GF-D8 (cell line): Measurements from ENCODE around the gene PTPN7.
"Not testable (repeated sequence)": the region's sequence is repeated elsewhere in the genome, so short reads cannot be mapped to it uniquely, and the experiment has no call there.

ENCODE experiments used
- DNase-seq: peaks from one replicate; lab custom pipeline; 2025; lab: John Stamatoyannopoulos, UW

Gene PTPN7

DNA sequence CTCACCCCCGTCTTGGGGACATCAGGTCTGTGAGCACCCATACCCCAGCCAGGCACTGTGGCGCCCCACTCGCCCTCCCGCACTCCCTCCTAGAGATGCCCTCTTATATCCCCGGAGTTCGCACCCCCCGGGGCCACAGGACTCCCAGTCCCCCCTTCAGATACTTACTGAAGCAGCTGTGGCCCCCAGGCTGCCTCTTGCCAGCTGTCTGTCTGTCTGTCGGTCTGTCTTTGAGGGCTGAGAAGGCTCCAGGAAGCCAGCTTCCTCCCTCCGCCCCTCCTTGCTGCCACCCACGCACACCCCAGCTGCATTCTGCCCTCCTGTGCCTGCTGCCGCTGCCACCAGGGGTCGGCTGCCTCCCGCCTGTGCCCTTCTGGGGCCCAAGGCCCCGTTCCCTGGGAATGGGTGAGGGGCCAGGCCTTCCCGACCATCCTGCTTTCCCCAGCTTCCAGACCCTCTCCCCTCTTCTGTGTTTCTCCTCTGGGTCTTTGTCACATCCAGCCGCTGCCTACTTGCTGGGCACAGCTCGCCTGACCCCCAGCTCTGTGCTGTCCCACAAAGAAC, at the start of gene PTPN7:
Gene PTPN7 (minus strand): TSS at position 226 of the 564 bp plus-strand sequence. CDS start 1,200 bp downstream, outside the sequence.
- peak; percentile 80 for DNase-seq

DNA sequence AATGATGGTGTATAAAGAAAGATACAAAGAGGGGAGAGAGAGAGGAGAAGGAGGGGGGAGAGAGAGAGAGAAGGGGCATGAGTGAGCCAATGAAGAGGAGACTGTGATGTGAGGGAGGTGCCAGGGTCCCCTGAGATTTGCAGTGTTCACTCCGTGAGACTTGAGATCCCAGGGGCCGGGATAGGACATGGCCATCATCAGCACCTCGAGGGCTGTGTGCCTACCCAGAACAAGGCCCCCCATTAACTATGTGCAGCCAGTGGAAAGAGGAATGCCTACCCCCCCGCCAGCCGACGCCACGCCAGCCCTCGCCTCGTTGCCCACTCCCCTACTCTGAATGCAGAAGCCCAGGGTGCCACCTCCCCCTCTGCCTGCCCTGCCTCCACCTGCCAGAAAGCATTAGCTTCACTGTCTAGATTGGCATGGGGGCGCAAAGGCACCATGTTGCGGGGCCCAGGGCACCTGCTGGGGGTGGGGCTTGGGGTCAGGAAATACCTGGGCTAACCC, 48.0 kb upstream of the PTPN7 start:
- no peak for DNase-seq

DNA sequence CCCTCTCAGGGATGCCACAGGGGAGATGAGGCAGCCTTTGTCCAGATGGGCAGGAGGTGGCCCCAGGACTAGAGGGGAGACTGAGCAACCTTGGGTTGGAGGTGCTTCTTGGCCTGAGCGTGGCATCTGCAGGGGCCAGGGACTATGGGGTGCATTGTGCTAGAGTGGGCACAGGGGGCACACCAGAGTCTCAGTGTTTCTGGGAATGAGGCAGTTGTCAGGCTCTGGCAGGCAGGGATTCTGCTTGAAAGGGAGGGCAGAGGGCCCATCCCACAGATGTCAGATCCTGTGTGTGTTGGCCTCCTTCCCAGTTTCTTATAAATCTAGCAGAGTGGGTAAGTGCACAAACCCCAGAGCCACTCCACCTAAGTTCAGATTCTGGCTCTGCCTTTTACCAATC, 46.9 kb upstream of the PTPN7 start:
- DNase-seq = no peak

DNA sequence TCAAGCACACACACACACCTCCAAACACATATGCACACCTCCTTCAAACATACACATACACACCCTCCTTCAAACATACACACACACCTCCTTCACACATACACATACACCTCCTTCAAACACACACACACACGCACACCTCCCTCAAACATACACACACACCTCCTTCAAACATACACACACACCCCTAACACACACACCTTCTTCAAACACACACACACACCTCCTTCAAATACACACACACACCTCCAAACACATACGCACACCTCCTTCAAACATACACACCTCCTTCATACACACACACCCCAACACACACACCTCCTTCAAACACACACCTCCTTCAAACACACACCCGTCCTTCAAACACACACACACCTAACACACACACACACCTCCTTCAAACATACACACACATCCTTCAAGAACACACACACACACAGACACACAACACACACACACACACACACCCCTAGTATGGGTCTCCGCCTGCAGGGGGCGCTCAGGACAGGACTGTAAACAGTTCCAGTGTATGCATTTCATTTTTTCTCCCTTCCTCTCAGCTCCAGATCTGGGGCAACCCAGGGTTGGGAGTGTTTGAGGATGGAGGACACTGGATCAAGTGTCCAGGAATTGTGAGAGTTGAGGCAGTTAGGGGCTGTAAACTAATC, 45.3 kb upstream of the PTPN7 start:
- no peak for DNase-seq

DNA sequence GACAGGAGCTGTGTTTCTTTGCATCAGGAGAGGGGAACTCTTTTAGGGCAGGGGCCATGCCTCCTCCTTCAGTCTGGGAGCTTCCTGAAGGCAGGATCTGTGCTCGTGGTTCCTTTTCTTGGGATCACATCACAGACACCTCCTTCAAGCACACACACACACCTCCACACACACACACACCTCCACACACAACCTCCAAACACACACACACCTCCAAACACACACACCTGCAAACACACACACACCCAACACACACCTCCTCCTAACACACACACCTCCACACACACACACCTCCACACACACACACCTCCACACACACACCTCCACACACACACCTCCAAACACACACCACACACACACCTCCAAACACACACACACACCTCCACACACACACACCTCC, 43.7 kb upstream of the PTPN7 start:
- no peak for DNase-seq

DNA sequence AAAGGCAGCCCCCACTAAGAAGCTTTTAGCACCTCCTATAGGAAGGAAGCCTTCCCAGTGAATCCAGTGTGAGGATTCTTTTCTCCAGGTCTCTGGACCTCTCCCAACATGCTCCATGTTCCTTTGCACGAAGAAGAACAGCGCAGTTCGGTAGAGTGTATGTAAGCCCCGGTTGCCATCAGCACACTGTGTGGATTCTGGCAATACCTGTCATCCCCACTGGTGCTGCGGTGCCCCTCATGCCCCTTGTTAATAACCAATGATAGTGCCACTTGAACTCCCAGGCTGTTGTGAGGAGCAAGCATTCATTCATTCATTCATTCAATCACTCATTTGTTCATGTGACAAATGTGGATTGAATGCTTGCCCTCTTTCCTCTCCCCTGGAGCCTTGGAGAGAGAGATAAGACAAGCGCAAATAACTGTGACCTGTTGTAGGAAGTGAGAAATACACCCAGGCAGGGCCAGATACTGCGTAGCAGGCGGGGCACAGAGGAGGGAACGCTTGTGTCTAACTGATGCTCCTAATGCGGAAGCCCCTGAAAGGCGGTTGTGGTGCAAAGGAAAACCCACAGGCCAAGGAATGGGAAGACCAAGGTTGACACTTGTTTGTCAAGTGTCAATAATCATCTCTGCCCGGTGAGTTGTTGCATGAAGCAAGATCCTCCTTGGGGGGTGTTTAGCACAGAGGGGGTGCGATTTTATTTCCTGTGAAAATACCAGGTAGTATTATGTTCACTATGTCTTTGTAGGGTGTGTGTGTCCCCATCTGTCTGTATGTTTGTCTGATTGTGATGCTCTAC, 43.0 kb upstream of the PTPN7 start:
- no peak for DNase-seq

DNA sequence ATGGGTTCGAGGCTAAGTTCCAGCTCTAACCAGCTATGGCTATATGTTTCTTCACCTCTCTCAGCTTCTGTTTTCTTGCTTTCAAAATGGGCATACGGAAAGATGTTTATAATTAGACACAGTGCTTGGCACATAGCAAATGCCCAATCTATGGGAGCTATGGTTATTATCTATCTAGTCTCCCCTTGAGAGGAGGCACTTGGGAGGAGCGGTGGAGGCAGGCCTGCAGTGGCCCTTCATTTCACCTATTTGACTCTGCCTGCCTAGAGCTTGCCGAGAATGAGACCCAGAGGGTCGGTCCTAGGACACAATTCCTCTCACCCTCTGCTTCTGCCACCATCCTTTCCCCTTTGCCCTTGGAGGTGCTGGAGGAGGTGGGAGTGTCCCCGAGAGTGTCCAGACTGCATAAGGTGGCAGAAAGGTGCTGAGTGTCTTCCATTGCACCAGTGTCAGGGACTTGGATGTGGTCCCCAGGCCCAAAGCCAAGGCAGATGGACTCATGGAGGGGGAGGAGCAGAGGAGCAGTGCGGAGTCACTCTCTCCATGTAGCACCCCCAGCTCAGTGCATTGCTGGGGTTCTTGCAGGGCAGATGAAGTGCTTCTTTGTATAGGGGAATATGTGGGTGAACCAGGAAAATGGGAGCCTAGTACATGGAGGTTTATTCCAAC, 42.2 kb upstream of the PTPN7 start:
- DNase-seq = no peak

DNA sequence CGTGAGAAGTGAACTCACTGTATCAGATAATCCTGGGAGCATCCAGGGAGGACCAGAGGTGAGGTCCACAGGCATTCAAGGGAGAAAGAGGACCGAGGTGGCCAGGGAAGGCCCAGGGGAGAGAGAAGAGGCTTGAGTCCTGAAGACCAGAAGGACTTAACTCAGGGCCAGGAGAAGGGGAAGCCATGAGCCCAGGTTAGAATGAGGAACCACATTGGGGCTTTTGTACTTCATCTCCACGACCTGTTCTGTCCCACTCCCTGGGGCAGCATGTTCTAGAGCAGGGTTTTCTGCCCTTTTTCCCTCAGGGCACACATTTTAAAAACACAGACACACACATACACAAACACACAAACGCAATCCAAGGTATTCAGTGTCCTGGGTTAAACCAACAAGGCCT, 41.6 kb upstream of the PTPN7 start:
- DNase-seq = no peak

DNA sequence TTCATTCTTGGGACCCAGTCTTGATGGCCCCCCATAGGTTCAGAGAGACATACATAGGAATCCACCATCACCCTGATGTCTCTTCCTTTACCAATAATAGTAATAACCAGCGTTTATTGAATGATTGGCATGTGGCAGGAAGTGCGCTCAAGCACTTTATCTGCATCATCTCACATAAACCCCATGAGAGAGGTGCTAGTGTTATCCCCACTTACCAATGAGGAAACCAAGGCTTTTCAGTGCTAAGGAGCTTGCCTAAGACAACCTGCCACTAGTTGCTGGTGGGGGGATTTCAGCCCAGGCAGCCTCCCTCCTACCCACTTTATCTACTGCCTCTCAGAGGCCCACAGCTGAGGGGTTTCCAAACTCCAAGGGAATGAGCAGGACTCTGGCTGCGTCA, 40.9 kb upstream of the PTPN7 start:
- no peak for DNase-seq

DNA sequence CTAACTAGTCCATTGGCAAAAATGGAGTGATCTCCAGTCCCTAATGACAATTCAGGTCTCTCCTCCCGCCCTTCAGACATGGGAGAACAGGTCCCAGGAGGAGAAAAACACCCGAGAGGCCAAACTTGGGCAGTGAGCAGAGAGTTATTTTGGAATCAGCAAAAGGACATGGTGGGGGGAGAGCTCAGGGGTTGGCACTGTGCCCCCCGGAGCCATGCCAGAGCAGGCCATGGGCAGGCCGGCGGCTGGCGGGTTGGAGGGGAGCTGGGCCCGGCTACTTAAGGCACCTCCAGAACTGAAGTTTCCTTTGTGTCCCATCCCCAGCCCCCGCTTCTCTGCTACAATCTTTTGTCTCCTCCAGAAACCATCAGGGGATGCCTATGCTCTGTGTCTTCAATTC, 40.3 kb upstream of the PTPN7 start:
- DNase-seq = no peak

DNA sequence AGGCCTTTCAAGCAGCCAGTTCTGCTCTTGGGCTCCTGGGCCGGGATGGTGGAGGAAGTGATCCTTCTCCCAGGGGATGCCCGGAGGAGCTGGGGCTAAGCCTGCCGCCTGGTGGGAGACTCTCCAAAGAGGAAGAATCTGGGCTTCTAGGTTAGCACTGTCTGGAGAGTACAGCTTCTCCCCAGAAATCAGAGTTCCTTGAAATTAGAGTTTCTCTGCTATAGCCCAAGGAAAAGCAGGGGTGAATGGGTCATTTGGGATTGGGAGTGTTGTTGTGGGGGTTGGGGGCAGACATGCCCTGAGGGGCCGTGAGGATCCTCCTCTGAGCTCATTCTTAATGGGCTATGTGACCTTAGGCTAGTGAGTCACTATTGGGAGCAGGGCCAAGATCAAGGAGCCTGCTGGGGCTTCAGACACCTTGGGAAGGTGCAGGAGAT, 39.7 kb upstream of the PTPN7 start:
- no peak for DNase-seq

DNA sequence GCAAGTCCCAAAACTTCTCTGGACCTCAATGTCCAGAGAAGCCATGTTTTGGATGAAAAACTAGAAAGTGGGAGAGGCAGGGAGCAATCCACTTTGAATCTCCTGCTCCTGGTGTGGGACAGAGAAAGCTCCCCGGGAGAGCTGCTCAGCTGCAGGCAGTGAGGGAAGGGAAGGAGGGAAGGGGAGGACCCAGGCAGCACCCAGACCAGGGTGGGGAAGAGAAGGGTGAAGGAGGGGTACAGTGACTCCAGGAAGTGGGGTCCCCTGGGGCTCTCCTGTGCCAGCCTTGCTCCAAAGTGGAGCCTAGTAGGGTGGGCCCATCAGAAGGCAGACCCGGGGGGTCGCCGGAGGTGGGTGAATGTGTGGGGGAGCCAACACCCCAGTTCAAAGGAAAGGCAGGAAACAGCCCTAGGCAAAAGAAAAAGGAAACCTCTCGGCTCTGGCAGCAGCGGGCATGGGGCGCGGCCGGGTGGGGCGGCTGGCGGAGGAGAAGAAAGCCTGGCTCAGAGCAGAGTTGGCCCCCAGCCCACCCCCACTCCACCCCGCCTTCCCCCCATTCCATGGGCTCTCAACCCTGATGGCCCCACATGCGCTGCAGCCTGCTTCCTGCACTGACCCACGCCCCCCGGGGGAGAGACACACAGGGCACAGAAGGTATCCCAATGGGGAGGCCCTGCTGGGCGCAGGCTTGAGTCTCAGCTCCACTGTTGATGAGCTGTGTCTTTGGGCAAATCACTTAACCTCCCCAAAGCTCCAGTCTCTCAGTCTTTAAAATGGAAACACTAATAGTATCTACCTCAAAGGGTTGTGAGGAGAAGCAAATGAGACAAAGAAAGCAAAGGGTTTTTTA, 38.9 kb upstream of the PTPN7 start:
- no peak for DNase-seq

DNA sequence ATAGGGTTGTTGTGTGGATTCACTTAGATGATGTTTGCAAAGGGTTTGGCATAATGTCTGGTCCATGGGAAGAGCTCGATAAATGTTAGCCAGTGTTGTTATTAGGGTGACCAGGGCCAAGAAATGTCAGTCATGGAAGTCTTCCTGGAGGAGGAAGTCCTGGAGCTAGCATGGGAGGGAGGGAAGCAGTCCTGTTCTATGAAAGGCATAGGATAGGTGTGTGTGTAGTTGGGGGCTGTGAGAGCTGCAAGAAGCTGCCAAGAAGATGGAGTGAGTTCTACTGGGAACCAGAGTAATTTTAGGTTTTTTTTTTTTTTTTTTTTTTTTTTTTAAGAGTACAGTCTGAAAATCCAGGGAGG, 37.9 kb upstream of the PTPN7 start:
- no peak for DNase-seq

DNA sequence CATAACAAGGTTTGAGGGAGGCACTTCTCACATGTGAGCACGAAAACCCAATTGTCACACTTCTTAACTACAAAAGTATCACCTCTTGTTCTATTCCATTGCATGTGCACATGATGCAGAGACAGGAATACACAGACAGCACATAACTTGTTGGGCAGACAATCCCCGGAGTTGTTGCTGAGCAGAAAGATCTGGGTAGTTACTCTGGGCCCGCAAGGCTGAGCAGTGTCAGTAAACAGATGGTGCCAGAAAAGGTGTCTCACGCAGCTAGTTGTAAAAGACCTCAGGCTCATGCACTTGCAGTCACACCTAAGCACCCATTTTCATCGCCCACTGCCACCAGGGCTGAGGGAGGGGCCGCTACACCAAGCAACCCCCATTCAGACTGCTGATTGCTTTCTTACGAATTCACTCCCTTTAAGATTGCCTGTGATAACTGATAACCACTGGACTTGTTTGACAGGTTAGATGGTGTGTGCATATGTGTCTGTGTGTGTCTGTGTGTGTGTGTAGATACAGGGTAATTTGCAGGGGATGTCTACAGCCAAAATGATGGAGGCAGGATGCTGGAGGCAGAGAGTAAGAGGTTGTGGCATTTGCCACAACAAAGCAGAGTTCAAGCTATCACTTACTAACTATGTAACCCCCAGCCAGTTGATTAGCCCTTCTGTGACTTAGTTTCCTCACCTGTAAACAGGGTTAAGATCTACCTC, 37.4 kb upstream of the PTPN7 start:
- DNase-seq = no peak

DNA sequence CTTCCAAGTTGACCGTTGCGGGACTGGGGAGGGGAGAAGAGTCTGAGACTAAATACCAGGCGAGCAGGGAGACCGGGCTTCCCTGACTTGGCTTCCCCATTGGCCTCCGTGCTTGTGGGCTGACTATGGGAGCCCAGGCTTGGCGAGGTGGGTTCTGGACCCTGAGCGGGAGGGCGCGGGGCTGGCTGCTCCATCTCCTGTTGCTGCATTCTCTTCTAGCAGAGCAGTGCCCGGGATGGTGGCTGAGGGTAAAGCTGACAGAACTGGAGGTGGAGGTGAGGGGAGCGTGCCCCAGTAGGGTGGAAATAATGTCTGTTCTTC, 33.9 kb upstream of the PTPN7 start:
- no peak for DNase-seq

DNA sequence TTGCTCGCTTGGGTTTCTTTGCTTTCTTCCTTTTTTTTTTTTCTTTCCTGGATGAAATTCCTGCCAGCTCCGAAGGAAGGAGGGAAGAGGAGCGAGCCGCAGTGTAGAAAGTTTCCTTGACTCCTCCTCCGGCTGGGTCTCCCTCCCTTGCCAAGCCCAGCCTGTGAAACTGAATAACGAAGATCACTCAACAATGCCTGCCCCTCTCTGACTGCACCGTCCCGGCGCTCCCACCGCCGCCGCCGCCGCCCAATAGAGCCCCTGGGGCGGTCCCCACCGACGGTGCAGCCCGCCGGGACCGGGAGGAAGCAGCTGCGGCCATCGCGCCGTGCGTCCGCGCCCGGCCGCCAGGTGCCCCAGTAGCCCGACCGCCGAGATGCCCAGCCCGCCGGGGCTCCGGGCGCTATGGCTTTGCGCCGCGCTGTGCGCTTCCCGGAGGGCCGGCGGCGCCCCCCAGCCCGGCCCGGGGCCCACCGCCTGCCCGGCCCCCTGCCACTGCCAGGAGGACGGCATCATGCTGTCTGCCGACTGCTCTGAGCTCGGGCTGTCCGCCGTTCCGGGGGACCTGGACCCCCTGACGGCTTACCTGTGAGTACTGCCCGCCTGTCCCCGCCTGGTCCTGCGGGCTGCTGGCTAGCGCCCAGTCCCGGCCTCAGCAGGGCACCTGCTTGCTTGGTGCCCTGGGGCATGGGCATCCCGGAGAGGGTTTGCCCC, 33.4 kb upstream of the PTPN7 start, which contains the start of gene LGR6:
Gene LGR6 (plus strand): TSS at position 186 of the 714 bp plus-strand sequence. CDS start 191 bp downstream, at position 377.
- DNase-seq = no peak

DNA sequence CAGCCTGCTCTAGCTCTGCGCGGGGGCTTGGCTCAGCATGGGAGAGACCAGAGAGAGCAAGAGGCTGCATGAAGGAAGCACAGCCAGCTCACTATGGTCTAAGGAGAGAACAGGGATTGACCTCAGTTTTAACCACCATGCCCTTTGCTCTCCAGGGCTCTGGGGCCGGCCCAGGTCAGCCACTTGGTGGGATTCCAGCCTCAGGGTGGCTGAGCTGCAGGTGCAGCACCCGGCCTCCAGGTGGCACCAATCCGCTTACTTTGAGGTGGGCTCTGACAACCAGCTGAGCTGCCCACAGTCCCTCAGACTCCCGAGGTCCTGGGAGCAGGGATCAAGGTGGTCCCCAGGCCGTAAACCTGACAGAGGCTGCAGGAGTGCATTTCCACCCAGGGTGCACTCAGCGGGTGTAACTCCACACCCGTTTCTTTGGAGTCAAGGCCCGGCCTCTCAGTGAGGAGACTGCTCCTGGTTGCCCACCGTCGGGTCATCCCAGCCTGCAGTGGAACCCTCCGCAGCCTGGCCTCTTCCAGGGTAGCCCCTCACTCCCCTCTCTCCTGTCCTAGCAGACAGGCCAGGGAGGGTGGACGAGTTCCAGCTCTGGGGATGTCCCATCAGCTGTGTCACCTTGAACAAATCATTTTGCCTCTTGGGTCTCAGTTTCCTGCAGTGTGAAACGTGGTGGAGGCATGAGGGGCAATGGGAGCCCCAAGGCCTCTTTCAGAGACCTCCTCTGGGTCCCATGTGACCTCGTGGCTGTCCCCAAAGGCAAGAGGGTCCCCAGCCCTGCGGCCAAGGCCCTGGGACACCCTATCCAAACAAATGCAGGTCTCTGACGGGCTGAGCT, 32.6 kb upstream of the PTPN7 start:
- DNase-seq = no peak

DNA sequence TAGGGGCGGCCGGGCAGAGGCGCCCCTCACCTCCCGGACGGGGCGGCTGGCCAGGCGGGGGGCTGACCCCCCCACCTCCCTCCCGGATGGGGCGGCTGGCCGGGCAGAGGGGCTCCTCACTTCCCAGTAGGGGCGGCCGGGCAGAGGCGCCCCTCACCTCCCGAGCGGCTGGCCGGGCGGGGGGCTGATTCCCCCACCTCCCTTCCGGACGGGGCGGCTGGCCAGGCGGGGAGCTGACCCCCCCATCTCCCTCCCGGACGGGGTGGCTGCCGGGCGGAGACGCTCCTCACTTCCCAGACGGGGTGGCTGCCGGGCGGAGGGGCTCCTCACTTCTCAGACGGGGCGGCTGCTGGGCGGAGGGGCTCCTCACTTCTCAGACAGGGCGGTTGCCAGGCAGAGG, 31.0 kb upstream of the PTPN7 start:
- not testable (repeated sequence) for DNase-seq

DNA sequence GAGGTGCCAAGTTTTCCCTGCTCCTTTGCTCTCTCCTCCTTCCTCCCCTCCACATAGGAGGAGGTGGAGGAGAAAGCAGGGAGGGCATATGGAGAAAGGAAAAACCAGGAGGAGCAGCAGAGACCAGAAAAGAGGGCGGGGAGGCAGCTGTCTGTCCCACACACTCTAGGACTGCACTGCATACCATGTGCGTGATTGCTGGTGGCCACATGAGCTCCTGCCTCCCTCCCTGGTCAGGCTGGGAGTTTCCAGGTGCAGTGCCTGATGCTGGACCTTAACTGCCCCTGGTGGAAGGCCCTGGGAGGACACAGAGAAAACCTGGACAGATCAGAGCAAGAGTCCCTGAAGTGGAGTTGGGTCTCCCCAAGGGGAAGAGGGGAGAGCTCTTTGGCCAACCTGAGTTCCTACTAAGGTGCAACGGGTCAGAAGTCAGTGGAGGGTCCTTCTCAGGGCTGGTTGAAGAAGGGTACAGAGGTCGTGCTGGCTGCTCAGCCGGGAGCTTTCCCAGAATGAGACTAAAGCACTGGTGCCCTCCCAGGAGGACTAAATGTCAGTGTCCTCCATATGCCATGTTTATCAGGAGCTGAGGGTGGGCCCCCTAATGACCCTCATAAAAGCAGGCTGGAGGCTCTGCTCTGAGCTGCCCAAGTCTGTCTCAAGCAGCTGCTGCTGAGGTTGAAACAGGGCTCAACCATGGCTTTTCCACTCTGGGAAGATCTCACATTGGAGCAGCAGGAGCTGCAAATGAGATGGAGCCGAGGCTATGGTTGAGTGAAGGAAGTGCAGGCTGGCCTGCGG, 29.7 kb upstream of the PTPN7 start:
- DNase-seq = no peak
